Chondrocyte (in vitro differentiated cells): ENCODE results near the gene TESK2. TPM values are rescaled to one million over a fixed set of nuclear protein-coding genes. Genes with fewer than 3 reads are reported as not detected.

Source experiments
- DNase-seq: peaks from one replicate; pipeline ENCODE4 v3.0.0; 2021; ENCODE audit warnings: mixed read lengths, low spot score
- H3K27ac Mint-ChIP-seq: one replicate; pipeline ENCODE4 v1.8.0; 2021; ENCODE audit warnings: mild to moderate bottlenecking, moderate library complexity, mixed read lengths; ENCODE audit not compliant: unreplicated experiment
- H3K27me3 Mint-ChIP-seq: 2 replicates; pipeline ENCODE4 v1.8.0; 2021; ENCODE audit warnings: low read depth, mixed read lengths
- H3K36me3 Mint-ChIP-seq: 2 replicates; pipeline ENCODE4 v1.8.0; 2021; ENCODE audit warnings: low read depth, mixed read lengths
- H3K4me1 Mint-ChIP-seq: 2 replicates; pipeline ENCODE4 v1.8.0; 2021; ENCODE audit warnings: low read depth, mild to moderate bottlenecking, mixed read lengths
- H3K4me3 Mint-ChIP-seq: one replicate; pipeline ENCODE4 v1.8.0; 2021; ENCODE audit warnings: mild to moderate bottlenecking, moderate library complexity, mixed read lengths; ENCODE audit not compliant: unreplicated experiment
- H3K9me3 Mint-ChIP-seq: 2 replicates; pipeline ENCODE4 v1.8.0; 2021; ENCODE audit warnings: low read depth, mixed read lengths
- CTCF ChIP-seq: fragments of 200-600 bp; sonication (generic); IDR thresholded peaks from 2 replicates; pipeline ENCODE4 v1.5.0; 2021; ENCODE audit warnings: antibody characterized with exemption, mild to moderate bottlenecking, moderate library complexity
- long read RNA-seq: library from polyadenylated mRNA; stranded (forward); transcript quantifications from one replicate; pipeline ENCODE4 v2.0.0, GENCODE V29; 2021
- total RNA-seq: library from RNA; stranded (reverse); gene quantifications from 3 replicates; pipeline ENCODE4 v1.2.1, GENCODE V29; 2021

Gene TESK2
- total RNA-seq = 1.3 to 2.7 TPM (median 1.6 TPM) in 3 replicates
- long read RNA-seq = 0 reads

- TF ChIP-seq CTCF = no peak
- Mint-ChIP-seq H3K27ac (no peak within 1 kb of the TSS), H3K4me3 (no peak within 1 kb of the TSS), H3K27me3 (peaks cover 7% of the 10 kb centered on the region), H3K4me1 (no peaks in the 10 kb centered on the region), H3K36me3 (no peaks in the 10 kb centered on the region), H3K9me3 (no peaks in the 10 kb centered on the region)
- DNase-seq = no peak
Observed at GRCh38 chr1:45490626-45491486, at the start of gene TESK2. Gene TESK2 (minus strand): TSS chr1:45491163. CDS start chr1:45457785, 33,378 bp downstream.

GRCh38 chr1:45536886-45537285, 45.9 kb upstream of the TESK2 start:
- TF ChIP-seq CTCF = no peak
- no peaks in the 10 kb centered on the region for H3K36me3 Mint-ChIP-seq
- no peak for DNase-seq
- H3K27me3 Mint-ChIP-seq = no peaks in the 10 kb centered on the region
- no peak overlapping the region for H3K4me3 Mint-ChIP-seq
- no peaks in the 10 kb centered on the region for H3K4me1 Mint-ChIP-seq
- no peak overlapping the region for H3K27ac Mint-ChIP-seq
- H3K9me3 Mint-ChIP-seq = no peaks in the 10 kb centered on the region

GRCh38 chr1:45535988-45536766, 45.2 kb upstream of the TESK2 start:
- Mint-ChIP-seq H3K27me3 (no peaks in the 10 kb centered on the region), H3K36me3 (no peaks in the 10 kb centered on the region), H3K4me3 (no peak overlapping the region), H3K27ac (no peak overlapping the region), H3K9me3 (no peaks in the 10 kb centered on the region), H3K4me1 (no peaks in the 10 kb centered on the region)
- no peak for TF ChIP-seq CTCF
- no peak for DNase-seq

- Mint-ChIP-seq H3K27ac (no peak overlapping the region), H3K36me3 (no peaks in the 10 kb centered on the region), H3K9me3 (no peaks in the 10 kb centered on the region), H3K4me3 (no peak overlapping the region), H3K27me3 (no peaks in the 10 kb centered on the region), H3K4me1 (no peaks in the 10 kb centered on the region)
- no peak for DNase-seq
- no peak for TF ChIP-seq CTCF
Observed at GRCh38 chr1:45531873-45532272, 40.9 kb upstream of the TESK2 start.

GRCh38 chr1:45530632-45531135, 39.7 kb upstream of the TESK2 start:
- Mint-ChIP-seq H3K27me3 (no peaks in the 10 kb centered on the region), H3K4me3 (no peak overlapping the region), H3K36me3 (no peaks in the 10 kb centered on the region), H3K27ac (no peak overlapping the region), H3K9me3 (no peaks in the 10 kb centered on the region), H3K4me1 (peaks cover 4% of the 10 kb centered on the region)
- no peak for TF ChIP-seq CTCF
- no peak for DNase-seq
